C4-2B (cell line): ENCODE results near the gene CDR2.

Experiments used
- CTCF ChIP-seq: fragments of 450-650 bp; conservative IDR thresholded peaks from 2 replicates; pipeline ENCODE4 v1.5.1; 2017; ENCODE audit warnings: mild to moderate bottlenecking
- ZFX ChIP-seq: fragments of 450-650 bp; IDR thresholded peaks from 2 replicates; pipeline ENCODE4 v1.6.1; 2017

- TF ChIP-seq CTCF (no peak), ZFX (no peak)
Observed at GRCh38 chr16:22346483-22346882, 27.9 kb downstream of the CDR2 start.
